Uterus (tissue), 2 donors: Measurements from ENCODE around the gene LSM14A.

ENCODE experiments used
- POLR2A ChIP-seq, 2 donors: fragments of 450-650 bp; IDR thresholded peaks; one replicate each; pipeline ENCODE4 v1.6.1; 2016; ENCODE audit warnings: antibody characterized with exemption in 2 of 2, mild to moderate bottlenecking in 1 of 2, moderate library complexity in 1 of 2
- TF ChIP-seq, protein P1 (sequence below), 4 experiments: fragments of 200-600 bp in 2 of 4; fragments of 450-650 bp in 2 of 4; sonication (generic) in 2 of 4; IDR thresholded peaks; one replicate each; pipeline ENCODE4 v1.5.1; 2016 to 2019; ENCODE audit warnings: antibody characterized with exemption in 4 of 4, mild to moderate bottlenecking in 2 of 4, moderate library complexity in 1 of 4

DNA sequence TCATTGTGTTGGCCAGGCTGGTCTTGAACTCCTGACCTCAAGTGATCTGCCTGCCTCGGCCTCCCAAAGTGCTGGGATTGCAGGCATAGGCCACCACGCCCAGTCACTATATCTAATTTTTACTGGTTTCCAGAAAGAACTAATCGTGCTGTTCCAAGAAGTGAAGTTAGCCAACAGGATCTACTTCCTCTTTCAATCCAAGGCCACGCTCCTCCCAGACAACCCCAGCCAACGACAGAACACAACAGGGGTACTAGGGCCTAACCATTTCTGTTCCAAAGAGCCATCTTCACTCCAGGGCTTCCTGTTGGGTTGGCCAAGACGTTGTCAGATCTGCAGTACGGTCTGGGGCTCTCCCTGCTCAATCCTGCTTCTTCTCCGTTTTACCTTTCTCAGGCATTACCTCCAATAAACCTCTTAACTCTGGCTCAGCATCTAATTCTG lies 7.0 kb upstream of the LSM14A start:
- TF ChIP-seq POLR2A (IDR thresholded peaks at IDR 0.05), result no peak
- TF ChIP-seq, protein P1, sequence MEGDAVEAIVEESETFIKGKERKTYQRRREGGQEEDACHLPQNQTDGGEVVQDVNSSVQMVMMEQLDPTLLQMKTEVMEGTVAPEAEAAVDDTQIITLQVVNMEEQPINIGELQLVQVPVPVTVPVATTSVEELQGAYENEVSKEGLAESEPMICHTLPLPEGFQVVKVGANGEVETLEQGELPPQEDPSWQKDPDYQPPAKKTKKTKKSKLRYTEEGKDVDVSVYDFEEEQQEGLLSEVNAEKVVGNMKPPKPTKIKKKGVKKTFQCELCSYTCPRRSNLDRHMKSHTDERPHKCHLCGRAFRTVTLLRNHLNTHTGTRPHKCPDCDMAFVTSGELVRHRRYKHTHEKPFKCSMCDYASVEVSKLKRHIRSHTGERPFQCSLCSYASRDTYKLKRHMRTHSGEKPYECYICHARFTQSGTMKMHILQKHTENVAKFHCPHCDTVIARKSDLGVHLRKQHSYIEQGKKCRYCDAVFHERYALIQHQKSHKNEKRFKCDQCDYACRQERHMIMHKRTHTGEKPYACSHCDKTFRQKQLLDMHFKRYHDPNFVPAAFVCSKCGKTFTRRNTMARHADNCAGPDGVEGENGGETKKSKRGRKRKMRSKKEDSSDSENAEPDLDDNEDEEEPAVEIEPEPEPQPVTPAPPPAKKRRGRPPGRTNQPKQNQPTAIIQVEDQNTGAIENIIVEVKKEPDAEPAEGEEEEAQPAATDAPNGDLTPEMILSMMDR (IDR thresholded peaks at IDR 0.05), result no peak
